ENCODE data around the gene CAMK1. TPM values are rescaled to one million over a fixed set of nuclear protein-coding genes. Genes with fewer than 3 reads are reported as not detected.

The CAMK1 gene
- total RNA-seq, 1 experiment from 2014 or later = 36.6 TPM

DNA sequence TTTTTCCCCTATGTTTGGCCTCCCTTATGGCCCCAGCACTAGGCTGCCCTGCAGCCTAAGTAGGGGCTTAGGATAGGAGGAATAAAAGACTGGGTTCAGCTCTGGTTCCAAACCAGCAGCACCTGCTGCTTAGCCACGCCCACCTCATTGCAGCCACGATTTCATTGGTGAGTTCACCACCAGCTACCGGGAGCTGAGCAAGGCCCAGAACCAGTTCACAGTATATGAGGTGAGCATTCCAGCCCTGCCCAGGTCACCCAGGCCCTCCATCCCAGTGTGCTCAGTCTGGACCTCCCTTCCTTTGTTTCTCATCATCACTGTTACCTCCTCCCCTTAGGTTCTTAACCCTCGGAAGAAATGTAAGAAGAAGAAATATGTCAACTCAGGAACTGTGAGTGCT is 54.6 kb downstream of the CAMK1 start:
- ATAC-seq = peak; percentile 48
- Histone ChIP-seq H3K79me2 (ENCODE audit: low read length) (no peaks in the 10 kb centered on the region), H3K27ac (ENCODE audit: low read length) (no peak overlapping the region), H4K20me1 (ENCODE audit: low read length) (no peaks in the 10 kb centered on the region), H3K9ac (ENCODE audit: low read length) (no peak overlapping the region), H3K4me1 (ENCODE audit: insufficient read depth, low read length) (peaks cover 7% of the 10 kb centered on the region), H3K4me3 (ENCODE audit: low read length) (no peak overlapping the region), H3K27me3 (ENCODE audit: low read length) (peaks cover 28% of the 10 kb centered on the region), H3K36me3 (ENCODE audit: low read depth, low read length) (no peaks in the 10 kb centered on the region), H3F3A (ENCODE audit: low read length, unreplicated experiment) (no peaks in the 10 kb centered on the region), H3K9me2 (replicated peaks; ENCODE audit: low read length) (no peaks in the 10 kb centered on the region), H2AFZ (ENCODE audit: low read length) (no peak overlapping the region), H3K9me3 (ENCODE audit: low read length) (no peaks in the 10 kb centered on the region), H3K4me2 (ENCODE audit: low read length) (no peak overlapping the region)
- no TSS peak for BruUV-seq (replicated peaks)
- peak; percentile 32 for DNase-seq
- ChIA-PET POLR2A (ENCODE audit: unreplicated experiment) (no interaction called here), CTCF (no interaction called here)
- no peak for TF ChIP-seq EZH2 (IDR thresholded peaks at IDR 0.05; ENCODE audit: low read length, unreplicated experiment)
- TF ChIP-seq EZH2phosphoT487 (IDR thresholded peaks at IDR 0.05; ENCODE audit: borderline replicate concordance, low read length) = no peak
- TF ChIP-seq, protein P1, sequence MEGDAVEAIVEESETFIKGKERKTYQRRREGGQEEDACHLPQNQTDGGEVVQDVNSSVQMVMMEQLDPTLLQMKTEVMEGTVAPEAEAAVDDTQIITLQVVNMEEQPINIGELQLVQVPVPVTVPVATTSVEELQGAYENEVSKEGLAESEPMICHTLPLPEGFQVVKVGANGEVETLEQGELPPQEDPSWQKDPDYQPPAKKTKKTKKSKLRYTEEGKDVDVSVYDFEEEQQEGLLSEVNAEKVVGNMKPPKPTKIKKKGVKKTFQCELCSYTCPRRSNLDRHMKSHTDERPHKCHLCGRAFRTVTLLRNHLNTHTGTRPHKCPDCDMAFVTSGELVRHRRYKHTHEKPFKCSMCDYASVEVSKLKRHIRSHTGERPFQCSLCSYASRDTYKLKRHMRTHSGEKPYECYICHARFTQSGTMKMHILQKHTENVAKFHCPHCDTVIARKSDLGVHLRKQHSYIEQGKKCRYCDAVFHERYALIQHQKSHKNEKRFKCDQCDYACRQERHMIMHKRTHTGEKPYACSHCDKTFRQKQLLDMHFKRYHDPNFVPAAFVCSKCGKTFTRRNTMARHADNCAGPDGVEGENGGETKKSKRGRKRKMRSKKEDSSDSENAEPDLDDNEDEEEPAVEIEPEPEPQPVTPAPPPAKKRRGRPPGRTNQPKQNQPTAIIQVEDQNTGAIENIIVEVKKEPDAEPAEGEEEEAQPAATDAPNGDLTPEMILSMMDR (conservative IDR thresholded peaks at IDR 0.05; ENCODE audit: low read depth, low read length) = no peak
- intact Hi-C loops (cut with micrococcal nuclease) = loop anchor here (5.0 to 10.0 kb wide), 3 partner anchors 60 to 217 kb away; partner anchors contain the start of genes ARPC4, CRELD1 and TADA3

DNA sequence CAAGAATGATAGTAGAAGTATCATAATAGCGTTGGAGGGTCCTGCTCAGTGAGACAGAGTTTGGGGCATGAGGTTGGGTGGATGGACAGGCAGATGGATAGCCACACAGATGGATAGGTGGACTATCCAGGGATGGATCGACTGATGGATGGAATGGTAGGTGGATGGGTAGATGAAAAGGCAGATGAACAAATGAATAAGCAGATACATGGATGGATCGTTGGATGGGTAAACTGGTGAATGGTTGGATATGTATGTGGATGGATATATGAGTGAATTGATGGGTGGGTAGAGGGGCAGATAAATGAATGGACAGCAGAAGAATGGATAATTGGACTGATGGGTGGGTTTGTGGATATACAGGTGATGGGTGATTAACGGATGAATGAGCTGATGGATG is 56.6 kb downstream of the CAMK1 start:
- no TSS peak for BruUV-seq (replicated peaks)
- ATAC-seq = no peak

DNA sequence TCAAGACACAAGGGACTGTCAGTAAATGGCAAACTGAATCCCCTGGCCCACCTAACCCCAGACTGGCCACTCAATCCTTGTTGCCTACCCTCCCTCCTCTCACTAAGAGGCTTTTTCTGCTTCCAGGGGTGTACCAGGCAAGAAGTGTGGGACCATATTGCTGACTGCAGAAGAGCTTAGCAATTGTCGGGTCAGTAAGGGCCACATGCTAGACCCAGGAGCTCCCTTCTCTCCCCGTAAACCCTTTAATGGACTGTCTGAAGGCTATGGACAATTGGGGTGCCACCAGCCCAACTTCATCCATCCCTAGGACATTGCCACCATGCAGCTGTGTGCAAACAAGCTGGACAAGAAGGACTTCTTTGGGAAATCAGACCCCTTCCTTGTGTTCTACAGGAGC is 57.3 kb downstream of the CAMK1 start:
- Histone ChIP-seq H3K9me2 (replicated peaks; ENCODE audit: low read length) (no peaks in the 10 kb centered on the region), H3K9me3 (ENCODE audit: low read length) (no peaks in the 10 kb centered on the region), H3K4me1 (ENCODE audit: insufficient read depth, low read length) (peaks cover 7% of the 10 kb centered on the region), H3K79me2 (ENCODE audit: low read length) (no peaks in the 10 kb centered on the region), H2AFZ (ENCODE audit: low read length) (no peak overlapping the region), H3K36me3 (ENCODE audit: low read depth, low read length) (no peaks in the 10 kb centered on the region), H3K27ac (ENCODE audit: low read length) (no peak overlapping the region), H4K20me1 (ENCODE audit: low read length) (no peaks in the 10 kb centered on the region), H3K4me3 (ENCODE audit: low read length) (no peak overlapping the region), H3K9ac (ENCODE audit: low read length) (no peak overlapping the region), H3K27me3 (ENCODE audit: low read length) (peaks cover 28% of the 10 kb centered on the region), H3F3A (ENCODE audit: low read length, unreplicated experiment) (no peaks in the 10 kb centered on the region), H3K4me2 (ENCODE audit: low read length) (no peak overlapping the region)
- intact Hi-C loops (cut with micrococcal nuclease) = loop anchor here (10.0 kb wide), 1 partner anchor 62 kb away; no protein-coding TSS in a partner anchor
- DNase-seq (no peak), ATAC-seq (no peak)
- POLR2A ChIA-PET (ENCODE audit: unreplicated experiment) = interaction anchor here (1.1 kb wide), 1 partner anchor 18 kb away, joined by 6 read pairs; no protein-coding TSS in a partner anchor
- CTCF ChIA-PET = no interaction called here
- BruUV-seq (replicated peaks) = no TSS peak
- TF ChIP-seq, protein P1 (conservative IDR thresholded peaks at IDR 0.05; ENCODE audit: low read depth, low read length) = no peak
- TF ChIP-seq EZH2phosphoT487 (IDR thresholded peaks at IDR 0.05; ENCODE audit: borderline replicate concordance, low read length) (no peak), EZH2 (IDR thresholded peaks at IDR 0.05; ENCODE audit: low read length, unreplicated experiment) (no peak)

More for the DNA sequence above, 56.6 kb downstream of the CAMK1 start:
- Histone ChIP-seq H4K20me1 (ENCODE audit: low read length) (no peaks in the 10 kb centered on the region), H3K27ac (ENCODE audit: low read length) (no peak overlapping the region), H3K9ac (ENCODE audit: low read length) (no peak overlapping the region), H3K9me2 (replicated peaks; ENCODE audit: low read length) (no peaks in the 10 kb centered on the region), H3K4me3 (ENCODE audit: low read length) (no peak overlapping the region), H3F3A (ENCODE audit: low read length, unreplicated experiment) (no peaks in the 10 kb centered on the region), H2AFZ (ENCODE audit: low read length) (no peak overlapping the region), H3K79me2 (ENCODE audit: low read length) (no peaks in the 10 kb centered on the region), H3K4me1 (ENCODE audit: insufficient read depth, low read length) (peaks cover 7% of the 10 kb centered on the region), H3K4me2 (ENCODE audit: low read length) (no peak overlapping the region), H3K9me3 (ENCODE audit: low read length) (no peaks in the 10 kb centered on the region), H3K27me3 (ENCODE audit: low read length) (peaks cover 28% of the 10 kb centered on the region), H3K36me3 (ENCODE audit: low read depth, low read length) (no peaks in the 10 kb centered on the region)
- TF ChIP-seq EZH2phosphoT487 (IDR thresholded peaks at IDR 0.05; ENCODE audit: borderline replicate concordance, low read length) = no peak
- TF ChIP-seq, protein P1 (conservative IDR thresholded peaks at IDR 0.05; ENCODE audit: low read depth, low read length) = no peak
- intact Hi-C loops (cut with micrococcal nuclease) = loop anchor here (10.0 kb wide), 1 partner anchor 62 kb away; no protein-coding TSS in a partner anchor
- DNase-seq = no peak
- ChIA-PET POLR2A (ENCODE audit: unreplicated experiment) (interaction anchor here (1.1 kb wide), 1 partner anchor 18 kb away, joined by 6 read pairs; no protein-coding TSS in a partner anchor), CTCF (no interaction called here)

All from PC-3 (cell line).